ENCODE measurements around the gene IL17A.

DNA sequence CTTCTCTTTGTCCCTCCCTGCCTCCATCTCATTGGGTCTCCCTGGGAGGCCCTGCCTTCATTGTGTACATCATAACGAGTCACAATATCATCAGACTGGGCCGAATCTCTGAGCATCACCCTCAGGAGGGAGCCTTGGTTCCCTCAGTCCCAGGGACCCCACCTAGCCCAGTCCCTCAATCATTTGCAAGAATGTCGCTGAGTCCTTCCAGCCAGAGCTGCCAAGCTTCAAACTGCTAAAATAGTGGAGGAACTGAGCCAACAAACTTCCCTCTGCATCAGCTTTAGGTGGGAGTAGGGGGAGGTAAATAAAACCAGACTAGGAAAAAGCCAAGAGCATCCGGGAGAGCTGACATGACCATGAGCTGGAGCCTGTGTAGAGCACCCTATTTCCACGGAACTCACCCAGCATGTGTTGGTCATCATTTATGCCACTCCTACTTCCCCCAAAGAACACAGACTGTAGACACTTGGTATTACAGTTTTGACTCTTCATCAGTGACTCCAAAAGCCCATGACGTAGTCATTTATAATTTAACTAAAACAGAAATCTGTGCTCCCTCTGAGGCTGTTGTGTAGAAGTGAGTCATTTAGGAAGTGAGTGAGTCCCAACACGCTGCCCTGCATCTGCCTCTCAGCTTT, 28.8 kb upstream of the IL17A start:
- TF ChIP-seq, protein P1, sequence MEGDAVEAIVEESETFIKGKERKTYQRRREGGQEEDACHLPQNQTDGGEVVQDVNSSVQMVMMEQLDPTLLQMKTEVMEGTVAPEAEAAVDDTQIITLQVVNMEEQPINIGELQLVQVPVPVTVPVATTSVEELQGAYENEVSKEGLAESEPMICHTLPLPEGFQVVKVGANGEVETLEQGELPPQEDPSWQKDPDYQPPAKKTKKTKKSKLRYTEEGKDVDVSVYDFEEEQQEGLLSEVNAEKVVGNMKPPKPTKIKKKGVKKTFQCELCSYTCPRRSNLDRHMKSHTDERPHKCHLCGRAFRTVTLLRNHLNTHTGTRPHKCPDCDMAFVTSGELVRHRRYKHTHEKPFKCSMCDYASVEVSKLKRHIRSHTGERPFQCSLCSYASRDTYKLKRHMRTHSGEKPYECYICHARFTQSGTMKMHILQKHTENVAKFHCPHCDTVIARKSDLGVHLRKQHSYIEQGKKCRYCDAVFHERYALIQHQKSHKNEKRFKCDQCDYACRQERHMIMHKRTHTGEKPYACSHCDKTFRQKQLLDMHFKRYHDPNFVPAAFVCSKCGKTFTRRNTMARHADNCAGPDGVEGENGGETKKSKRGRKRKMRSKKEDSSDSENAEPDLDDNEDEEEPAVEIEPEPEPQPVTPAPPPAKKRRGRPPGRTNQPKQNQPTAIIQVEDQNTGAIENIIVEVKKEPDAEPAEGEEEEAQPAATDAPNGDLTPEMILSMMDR (IDR thresholded peaks at IDR 0.05) = no peak
- no peak for TF ChIP-seq POLR2A (IDR thresholded peaks at IDR 0.05)
